H9 (cell line): ENCODE results near the gene BRI3BP. TPM values are rescaled to one million over a fixed set of nuclear protein-coding genes. Genes with fewer than 3 reads are reported as not detected.

Experiments used
- DNase-seq: peaks from one replicate; pipeline ENCODE4 v3.0.0-alpha.2; 2017
- H2AFZ ChIP-seq: one replicate; pipeline ENCODE4 v1.6.1; 2013; ENCODE audit warnings: mild to moderate bottlenecking, low read length, control low read depth, moderate library complexity
- H2AK5ac ChIP-seq: 2 replicates; pipeline ENCODE4 v1.6.1; 2013; ENCODE audit warnings: low read length, control low read depth, mixed read lengths; ENCODE audit not compliant: insufficient read length
- H2BK120ac ChIP-seq: one replicate; pipeline ENCODE4 v1.6.1; 2013; ENCODE audit warnings: low read depth, mild to moderate bottlenecking, low read length, control low read depth, inconsistent platforms; ENCODE audit not compliant: poor library complexity, severe bottlenecking
- H2BK12ac ChIP-seq: 2 replicates; pipeline ENCODE4 v1.6.1; 2013; ENCODE audit warnings: low read length, control low read depth, mixed read lengths, low read depth; ENCODE audit not compliant: insufficient read length
- H2BK15ac ChIP-seq: 2 replicates; pipeline ENCODE4 v1.6.1; 2013; ENCODE audit warnings: low read depth, low read length, control low read depth
- H2BK20ac ChIP-seq: one replicate; pipeline ENCODE4 v1.6.1; 2013; ENCODE audit warnings: low read depth, mild to moderate bottlenecking, low read length, control low read depth, inconsistent platforms; ENCODE audit not compliant: poor library complexity, severe bottlenecking
- H2BK5ac ChIP-seq: 2 replicates; pipeline ENCODE4 v1.6.1; 2013; ENCODE audit warnings: low read length, control low read depth, mixed read lengths; ENCODE audit not compliant: insufficient read length
- H3K14ac ChIP-seq: 2 replicates; pipeline ENCODE4 v1.6.1; 2013; ENCODE audit warnings: low read length, control low read depth; ENCODE audit not compliant: insufficient read depth
- H3K18ac ChIP-seq: 2 replicates; pipeline ENCODE4 v1.6.1; 2013; ENCODE audit warnings: low read depth, mild to moderate bottlenecking, mixed read lengths, low read length, control low read depth; ENCODE audit not compliant: insufficient read length
- H3K23ac ChIP-seq: 2 replicates; pipeline ENCODE4 v1.6.1; 2013; ENCODE audit warnings: low read length, control low read depth, mixed read lengths, low read depth; ENCODE audit not compliant: insufficient read length
- H3K23me2 ChIP-seq: 2 replicates; pipeline ENCODE4 v1.6.1; 2013; ENCODE audit warnings: low read depth, mild to moderate bottlenecking, mixed read lengths, low read length, control low read depth; ENCODE audit not compliant: insufficient read length, poor library complexity, severe bottlenecking
- H3K27ac ChIP-seq: 2 replicates; pipeline ENCODE4 v1.5.1; 2013; ENCODE audit warnings: low read length, control low read depth, mixed read lengths, low read depth; ENCODE audit not compliant: insufficient read length
- H3K27me3 ChIP-seq: 2 replicates; pipeline ENCODE4 v1.6.1; 2013; ENCODE audit warnings: low read length, control low read depth, inconsistent platforms; ENCODE audit not compliant: insufficient read depth
- H3K4ac ChIP-seq: 2 replicates; pipeline ENCODE4 v1.6.1; 2013; ENCODE audit warnings: low read depth, mild to moderate bottlenecking, control low read depth, inconsistent platforms, low read length, moderate library complexity
- H3K4me1 ChIP-seq: 2 replicates; pipeline ENCODE4 v1.6.1; 2013; ENCODE audit warnings: low read length, control low read depth, inconsistent platforms; ENCODE audit not compliant: insufficient read depth
- H3K4me2 ChIP-seq: 2 replicates; pipeline ENCODE4 v1.6.1; 2013; ENCODE audit warnings: low read length, control low read depth, mixed read lengths; ENCODE audit not compliant: insufficient read length, insufficient read depth
- H3K56ac ChIP-seq: 2 replicates; pipeline ENCODE4 v1.6.1; 2013; ENCODE audit warnings: low read depth, mild to moderate bottlenecking, mixed read lengths, low read length, control low read depth; ENCODE audit not compliant: insufficient read length
- H3K79me1 ChIP-seq: 2 replicates; pipeline ENCODE4 v1.6.1; 2013; ENCODE audit warnings: low read depth, mild to moderate bottlenecking, moderate library complexity, low read length, control low read depth, inconsistent platforms; ENCODE audit not compliant: insufficient read depth, poor library complexity, severe bottlenecking
- H3K79me2 ChIP-seq: 2 replicates; pipeline ENCODE4 v1.6.1; 2013; ENCODE audit warnings: low read length, control low read depth, inconsistent platforms; ENCODE audit not compliant: insufficient read depth
- H3K9ac ChIP-seq: 2 replicates; pipeline ENCODE4 v1.6.1; 2013; ENCODE audit warnings: low read length, control low read depth, mixed read lengths; ENCODE audit not compliant: insufficient read length; ENCODE audit errors: extremely low read depth
- H3K9me3 ChIP-seq: one replicate; pipeline ENCODE4 v1.6.1; 2013; ENCODE audit warnings: low read depth, low read length, inconsistent platforms; ENCODE audit not compliant: control insufficient read depth
- H3T11ph ChIP-seq: one replicate; pipeline ENCODE4 v1.6.1; 2013; ENCODE audit warnings: mild to moderate bottlenecking, low read length, control low read depth, inconsistent platforms
- H4K20me1 ChIP-seq: one replicate; pipeline ENCODE4 v1.6.1; 2013; ENCODE audit not compliant: control insufficient read depth, insufficient read length, insufficient read depth
- H4K5ac ChIP-seq: 2 replicates; pipeline ENCODE4 v1.6.1; 2013; ENCODE audit warnings: low read depth, mild to moderate bottlenecking, mixed read lengths, low read length, control low read depth; ENCODE audit not compliant: insufficient read length
- H4K8ac ChIP-seq: replicated peaks from 2 replicates; pipeline ENCODE4 v1.6.1; 2013; ENCODE audit warnings: low read length, control low read depth, mixed read lengths, low read depth; ENCODE audit not compliant: insufficient read length
- H4K91ac ChIP-seq: 2 replicates; pipeline ENCODE4 v1.6.1; 2013; ENCODE audit warnings: low read depth, mild to moderate bottlenecking, moderate library complexity, mixed read lengths, low read length, control low read depth; ENCODE audit not compliant: insufficient read length
- H3K27ac Mint-ChIP-seq, 3 experiments: 2 replicates in 2 of 3; 3 replicates in 1 of 3; pipeline ENCODE4 v1.8.0; 2020 to 2021; ENCODE audit warnings: mixed read lengths in 3 of 3, mild to moderate bottlenecking in 1 of 3, moderate library complexity in 1 of 3
- H3K27me3 Mint-ChIP-seq: 2 replicates; pipeline ENCODE4 v1.8.0; 2021; ENCODE audit warnings: low read depth, mild to moderate bottlenecking, moderate library complexity, mixed read lengths
- H3K36me3 Mint-ChIP-seq, 3 experiments: 2 replicates in 2 of 3; 3 replicates in 1 of 3; pipeline ENCODE4 v1.8.0; 2020 to 2021; ENCODE audit warnings: low read depth in 3 of 3, mixed read lengths in 3 of 3; ENCODE audit not compliant: insufficient read depth in 1 of 3
- H3K4me1 Mint-ChIP-seq, 2 experiments: 2 replicates each; pipeline ENCODE4 v1.8.0; 2020; ENCODE audit warnings: mixed read lengths in 2 of 2
- H3K4me3 Mint-ChIP-seq, 2 experiments: 2 replicates in 1 of 2; 3 replicates in 1 of 2; pipeline ENCODE4 v1.8.0; 2020 to 2021; ENCODE audit warnings: mild to moderate bottlenecking in 2 of 2, mixed read lengths in 2 of 2, moderate library complexity in 1 of 2
- H3K9me3 Mint-ChIP-seq, 2 experiments: 2 replicates in 1 of 2; 3 replicates in 1 of 2; pipeline ENCODE4 v1.8.0; 2020; ENCODE audit warnings: mild to moderate bottlenecking in 2 of 2, mixed read lengths in 2 of 2, moderate library complexity in 1 of 2
- WGBS: extraction: QIAGEN DNeasy Blood & Tissue Kit; methylation state at CpG from one replicate; pipeline ENCODE4 v1.1.7; 2013; ENCODE audit warnings: missing lambda C conversion rate, low lambda C conversion rate, mixed read lengths; ENCODE audit not compliant: insufficient read length; ENCODE audit errors: extremely low coverage; 5-methylcytosine and 5-hydroxymethylcytosine counted together
- total RNA-seq: library from RNA; stranded (reverse); gene quantifications from 2 replicates; pipeline ENCODE4 v1.2.1, GENCODE V29; 2021
- TF ChIP-seq, protein P1 (sequence below): fragments of 200-600 bp; sonication (generic); conservative IDR thresholded peaks from 3 replicates; pipeline ENCODE4 v1.8.0; 2021; ENCODE audit warnings: antibody characterized with exemption, mild to moderate bottlenecking

The BRI3BP gene
- total RNA-seq, 1 experiment from 2014 or later: 10.5 TPM

- H4K91ac ChIP-seq: no peak overlapping the region
- H3T11ph ChIP-seq: no peak overlapping the region
- H2BK5ac ChIP-seq: no peak overlapping the region
- no peak overlapping the region for H2BK12ac ChIP-seq
- no peak overlapping the region for H2BK15ac ChIP-seq
- H3K9ac ChIP-seq: no peak overlapping the region
- H3K56ac ChIP-seq: no peak overlapping the region
- H2AFZ ChIP-seq: no peak overlapping the region
- no peak overlapping the region for H3K4me2 ChIP-seq
- H3K36me3 Mint-ChIP-seq: peaks cover 35 to 89% (median 69%) of the 10 kb centered on the region in 3 experiments
- no peaks in the 10 kb centered on the region for H3K27me3 Mint-ChIP-seq
- H3K27ac Mint-ChIP-seq: no peak overlapping the region
- H3K18ac ChIP-seq: no peak overlapping the region
- WGBS: no CpG with 5 or more reads among the region's 8 CpGs
- no peaks in the 10 kb centered on the region for H3K9me3 ChIP-seq
- H2BK120ac ChIP-seq: no peak overlapping the region
- H3K4me3 Mint-ChIP-seq: no peak overlapping the region
- H3K79me2 ChIP-seq: no peaks in the 10 kb centered on the region
- no peaks in the 10 kb centered on the region for H3K9me3 Mint-ChIP-seq
- H3K79me1 ChIP-seq: no peaks in the 10 kb centered on the region
- no peak overlapping the region for H2AK5ac ChIP-seq
- DNase-seq: no peak
- H2BK20ac ChIP-seq: no peak overlapping the region
- H3K27ac ChIP-seq: no peak overlapping the region
- H3K27me3 ChIP-seq: no peaks in the 10 kb centered on the region
- H4K20me1 ChIP-seq: no peaks in the 10 kb centered on the region
- H3K23ac ChIP-seq: no peak overlapping the region
- TF ChIP-seq, protein P1, sequence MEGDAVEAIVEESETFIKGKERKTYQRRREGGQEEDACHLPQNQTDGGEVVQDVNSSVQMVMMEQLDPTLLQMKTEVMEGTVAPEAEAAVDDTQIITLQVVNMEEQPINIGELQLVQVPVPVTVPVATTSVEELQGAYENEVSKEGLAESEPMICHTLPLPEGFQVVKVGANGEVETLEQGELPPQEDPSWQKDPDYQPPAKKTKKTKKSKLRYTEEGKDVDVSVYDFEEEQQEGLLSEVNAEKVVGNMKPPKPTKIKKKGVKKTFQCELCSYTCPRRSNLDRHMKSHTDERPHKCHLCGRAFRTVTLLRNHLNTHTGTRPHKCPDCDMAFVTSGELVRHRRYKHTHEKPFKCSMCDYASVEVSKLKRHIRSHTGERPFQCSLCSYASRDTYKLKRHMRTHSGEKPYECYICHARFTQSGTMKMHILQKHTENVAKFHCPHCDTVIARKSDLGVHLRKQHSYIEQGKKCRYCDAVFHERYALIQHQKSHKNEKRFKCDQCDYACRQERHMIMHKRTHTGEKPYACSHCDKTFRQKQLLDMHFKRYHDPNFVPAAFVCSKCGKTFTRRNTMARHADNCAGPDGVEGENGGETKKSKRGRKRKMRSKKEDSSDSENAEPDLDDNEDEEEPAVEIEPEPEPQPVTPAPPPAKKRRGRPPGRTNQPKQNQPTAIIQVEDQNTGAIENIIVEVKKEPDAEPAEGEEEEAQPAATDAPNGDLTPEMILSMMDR: no peak
- H3K23me2 ChIP-seq: no peaks in the 10 kb centered on the region
- H4K8ac ChIP-seq: no peak overlapping the region
- no peak overlapping the region for H3K4ac ChIP-seq
- H3K4me1 Mint-ChIP-seq: no peaks in the 10 kb centered on the region
- H3K4me1 ChIP-seq: no peaks in the 10 kb centered on the region
- no peak overlapping the region for H4K5ac ChIP-seq
- no peak overlapping the region for H3K14ac ChIP-seq
Measured at GRCh38 chr12:124963211-124963610, 30.2 kb upstream of the BRI3BP start.
